DND-41 (cell line): ENCODE measurements around the gene PCDH9.

Source experiments
- EZH2 ChIP-seq: IDR thresholded peaks from 3 replicates; pipeline ENCODE4 v1.6.1; 2012; ENCODE audit warnings: borderline replicate concordance, low read depth, mild to moderate bottlenecking, moderate library complexity, low read length, inconsistent platforms; ENCODE audit not compliant: severe bottlenecking
- TF ChIP-seq, protein P1 (sequence below): IDR thresholded peaks from 2 replicates; pipeline ENCODE4 v1.5.1; 2012; ENCODE audit warnings: borderline replicate concordance, low read length, moderate library complexity, mild to moderate bottlenecking; ENCODE audit not compliant: poor library complexity, severe bottlenecking; ENCODE audit errors: extremely low read depth

DNA sequence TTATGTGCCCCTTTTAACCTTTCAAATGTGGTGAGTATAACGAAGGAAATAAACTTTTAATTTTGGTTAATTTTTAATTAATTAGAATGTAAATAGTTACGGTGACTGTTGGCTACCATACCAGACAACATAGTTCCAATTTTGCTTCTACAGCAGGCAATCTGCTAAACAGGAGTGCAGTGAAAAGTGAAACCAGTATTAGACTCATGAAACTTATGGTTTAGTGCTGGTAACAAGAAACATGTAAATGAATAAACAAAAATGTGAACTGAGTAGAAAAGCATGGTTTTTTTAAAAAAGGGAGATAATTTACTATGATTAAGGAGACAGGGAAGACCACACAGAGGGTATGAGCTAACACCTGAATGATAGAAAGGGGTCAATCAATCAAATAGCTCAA is 478.4 kb downstream of the PCDH9 start:
- TF ChIP-seq, protein P1, sequence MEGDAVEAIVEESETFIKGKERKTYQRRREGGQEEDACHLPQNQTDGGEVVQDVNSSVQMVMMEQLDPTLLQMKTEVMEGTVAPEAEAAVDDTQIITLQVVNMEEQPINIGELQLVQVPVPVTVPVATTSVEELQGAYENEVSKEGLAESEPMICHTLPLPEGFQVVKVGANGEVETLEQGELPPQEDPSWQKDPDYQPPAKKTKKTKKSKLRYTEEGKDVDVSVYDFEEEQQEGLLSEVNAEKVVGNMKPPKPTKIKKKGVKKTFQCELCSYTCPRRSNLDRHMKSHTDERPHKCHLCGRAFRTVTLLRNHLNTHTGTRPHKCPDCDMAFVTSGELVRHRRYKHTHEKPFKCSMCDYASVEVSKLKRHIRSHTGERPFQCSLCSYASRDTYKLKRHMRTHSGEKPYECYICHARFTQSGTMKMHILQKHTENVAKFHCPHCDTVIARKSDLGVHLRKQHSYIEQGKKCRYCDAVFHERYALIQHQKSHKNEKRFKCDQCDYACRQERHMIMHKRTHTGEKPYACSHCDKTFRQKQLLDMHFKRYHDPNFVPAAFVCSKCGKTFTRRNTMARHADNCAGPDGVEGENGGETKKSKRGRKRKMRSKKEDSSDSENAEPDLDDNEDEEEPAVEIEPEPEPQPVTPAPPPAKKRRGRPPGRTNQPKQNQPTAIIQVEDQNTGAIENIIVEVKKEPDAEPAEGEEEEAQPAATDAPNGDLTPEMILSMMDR, result no peak
- TF ChIP-seq EZH2, result no peak
